CD14-positive monocyte (primary cell): ENCODE measurements around the gene AMOT. TPM values are rescaled to one million over a fixed set of nuclear protein-coding genes. Genes with fewer than 3 reads are reported as not detected.

Experiments
- DNase-seq, 3 donors: peaks; one replicate each; pipeline ENCODE4 v3.0.0-alpha.2; 2011 to 2022
- H2AFZ ChIP-seq: 2 replicates; pipeline ENCODE4 v1.6.0; 2012; ENCODE audit warnings: mild to moderate bottlenecking, low read depth, low read length, inconsistent platforms; ENCODE audit not compliant: insufficient read depth, poor library complexity, severe bottlenecking
- H3K27ac ChIP-seq, 2 donors: 1 replicate in 1 of 2; 2 replicates in 1 of 2; pipeline ENCODE4 v1.5.1; 2012 to 2013; ENCODE audit warnings: low read length in 2 of 2, control low read depth in 1 of 2, inconsistent platforms in 1 of 2, low read depth in 1 of 2, mild to moderate bottlenecking in 1 of 2
- H3K27me3 ChIP-seq, 2 donors: one replicate each; pipeline versions ENCODE4 v1.6.0 to v1.6.1; 2011 to 2013; ENCODE audit warnings: low read length in 2 of 2; ENCODE audit not compliant: control insufficient read depth in 2 of 2, insufficient read depth in 2 of 2
- H3K36me3 ChIP-seq, 2 donors: replicated peaks in 1 of 2; 1 replicate in 1 of 2; 2 replicates in 1 of 2; pipeline versions ENCODE4 v1.5.1 to v1.6.1; 2012 to 2013; ENCODE audit warnings: low read length in 2 of 2, control low read depth in 1 of 2, inconsistent platforms in 1 of 2, mild to moderate bottlenecking in 1 of 2; ENCODE audit not compliant: insufficient read depth in 2 of 2, control insufficient read depth in 1 of 2
- H3K4me1 ChIP-seq, 2 donors: 1 replicate in 1 of 2; 2 replicates in 1 of 2; pipeline versions ENCODE4 v1.5.1 to v1.6.1; 2012 to 2013; ENCODE audit warnings: low read length in 2 of 2, control low read depth in 1 of 2, inconsistent platforms in 1 of 2, mild to moderate bottlenecking in 1 of 2, moderate library complexity in 1 of 2; ENCODE audit not compliant: insufficient read depth in 2 of 2, control insufficient read depth in 1 of 2
- H3K4me2 ChIP-seq: replicated peaks from 2 replicates; pipeline ENCODE3; 2012; ENCODE audit warnings: low read length, moderate library complexity, mild to moderate bottlenecking; ENCODE audit not compliant: poor library complexity, severe bottlenecking; ENCODE audit errors: extremely low read depth
- H3K4me3 ChIP-seq, 3 experiments: fragments of 200-600 bp in 1 of 3; sonication (generic) in 1 of 3; replicated peaks in 1 of 3; 1 replicate in 2 of 3; 2 replicates in 1 of 3; pipeline ENCODE4 v1.5.1; 2011 to 2013; ENCODE audit warnings: low read length in 3 of 3, mild to moderate bottlenecking in 3 of 3, control low read depth in 2 of 3, low read depth in 2 of 3, inconsistent platforms in 1 of 3, moderate library complexity in 1 of 3
- H3K79me2 ChIP-seq: 2 replicates; pipeline ENCODE4 v1.6.0; 2012; ENCODE audit warnings: mild to moderate bottlenecking, control low read depth, inconsistent platforms, low read length, moderate library complexity; ENCODE audit not compliant: insufficient read depth
- H3K9ac ChIP-seq: 2 replicates; pipeline ENCODE4 v1.6.0; 2017; ENCODE audit warnings: low read length, mild to moderate bottlenecking; ENCODE audit not compliant: insufficient read depth, poor library complexity, severe bottlenecking
- H3K9me3 ChIP-seq, 2 donors: replicated peaks in 1 of 2; 1 replicate in 1 of 2; 2 replicates in 1 of 2; pipeline versions ENCODE4 v1.5.1 to v1.6.1; 2012 to 2013; ENCODE audit warnings: low read length in 2 of 2, control low read depth in 1 of 2; ENCODE audit not compliant: control insufficient read depth in 1 of 2, insufficient read depth in 1 of 2
- H4K20me1 ChIP-seq: 2 replicates; pipeline ENCODE4 v1.6.0; 2012; ENCODE audit warnings: mild to moderate bottlenecking, low read length, control low read depth, moderate library complexity; ENCODE audit not compliant: insufficient read depth
- H3K27ac Mint-ChIP-seq, 7 donors: one replicate each; pipeline ENCODE4 v1.8.0; 2020; ENCODE audit warnings: mild to moderate bottlenecking in 7 of 7, mixed read lengths in 7 of 7, moderate library complexity in 6 of 7, inconsistent platforms in 2 of 7
- H3K27me3 Mint-ChIP-seq, 3 donors: one replicate each; pipeline ENCODE4 v1.8.0; 2021 to 2022; ENCODE audit warnings: low read depth in 3 of 3, mild to moderate bottlenecking in 3 of 3, mixed read lengths in 3 of 3, moderate library complexity in 3 of 3, inconsistent platforms in 1 of 3
- H3K36me3 Mint-ChIP-seq, 2 donors: one replicate each; pipeline ENCODE4 v1.8.0; 2020; ENCODE audit warnings: mixed read lengths in 2 of 2, inconsistent platforms in 1 of 2, mild to moderate bottlenecking in 1 of 2
- H3K4me1 Mint-ChIP-seq: one replicate; pipeline ENCODE4 v1.8.0; 2020; ENCODE audit warnings: mild to moderate bottlenecking, mixed read lengths
- H3K4me3 Mint-ChIP-seq, 2 donors: one replicate each; pipeline ENCODE4 v1.8.0; 2020; ENCODE audit warnings: mild to moderate bottlenecking in 2 of 2, mixed read lengths in 2 of 2, moderate library complexity in 1 of 2
- H3K9me3 Mint-ChIP-seq, 7 donors: one replicate each; pipeline ENCODE4 v1.8.0; 2020 to 2022; ENCODE audit warnings: mixed read lengths in 7 of 7, mild to moderate bottlenecking in 6 of 7, moderate library complexity in 6 of 7, inconsistent platforms in 2 of 7
- CTCF ChIP-seq: fragments of 200-600 bp; IDR thresholded peaks from one replicate; pipeline ENCODE4 v1.8.0; 2022; ENCODE audit warnings: antibody characterized with exemption, mild to moderate bottlenecking
- WGBS: methylation state at CpG from one replicate; pipeline ENCODE4 v1.1.5; 2013; ENCODE audit warnings: missing lambda C conversion rate; ENCODE audit not compliant: insufficient coverage; 5-methylcytosine and 5-hydroxymethylcytosine counted together
- intact Hi-C, 2 donors: fragments of 100-400 bp; cut with micrococcal nuclease; formaldehyde crosslinking; loops; one replicate each; pipeline versions ENCODE4 v1.15.0 to v1.15.1; 2023
- polyA plus RNA-seq, 3 donors: library from polyadenylated mRNA; depleted of rRNA in 1 of 3; unstranded in 2 of 3; stranded (reverse) in 1 of 3; fragments of 300-500 nt in 2 of 3; fragments of >200 nt in 1 of 3; fragmentation: Illumina TruSeq in 2 of 3; gene quantifications; 1 replicate in 2 of 3; 2 replicates in 1 of 3; pipeline ENCODE4 v1.2.3, GENCODE V29; 2012 to 2021

AMOT gene
- polyA plus RNA-seq, 3 donors, result 0.04 to 0.11 TPM; not detected in 1

- Mint-ChIP-seq H3K4me3 (no peak overlapping the region), H3K9me3 (peaks cover 0 to 3% (median 0%) of the 10 kb centered on the region in 7 donors), H3K27me3 (peaks cover 0 to 3% (median 0%) of the 10 kb centered on the region in 3 donors), H3K36me3 (no peaks in the 10 kb centered on the region), H3K27ac (no peak overlapping the region), H3K4me1 (peaks cover 11% of the 10 kb centered on the region)
- Histone ChIP-seq H3K27me3 (no peaks in the 10 kb centered on the region), H3K79me2 (no peaks in the 10 kb centered on the region), H3K9ac (no peak overlapping the region), H3K4me3 (no peak overlapping the region), H3K4me1 (peaks cover 0 to 10% of the 10 kb centered on the region in 2 donors), H3K4me2 (peak overlapping the region; percentile 42), H3K9me3 (no peaks in the 10 kb centered on the region), H2AFZ (no peak overlapping the region), H3K27ac (no peak overlapping the region), H3K36me3 (no peaks in the 10 kb centered on the region), H4K20me1 (no peaks in the 10 kb centered on the region)
- no peak for TF ChIP-seq CTCF
- intact Hi-C loops, result no loop called here
- WGBS, result 20% methylated on average over 2 of the region's 7 CpGs
- peak in 2 of 3 donors; percentile 0 to 24 for DNase-seq
Measured at GRCh38 chrX:112761242-112762207, 79.1 kb downstream of the AMOT start.

- H3K36me3 Mint-ChIP-seq, result no peaks in the 10 kb centered on the region
- no CpG with 5 or more reads among the region's 2 CpGs for WGBS
- H3K36me3 ChIP-seq, result no peaks in the 10 kb centered on the region
- intact Hi-C loops, result no loop called here
- H3K4me2 ChIP-seq, result no peak overlapping the region
- H3K9me3 Mint-ChIP-seq, result peaks cover 0 to 3% (median 0%) of the 10 kb centered on the region in 7 donors
- H3K9me3 ChIP-seq, result no peaks in the 10 kb centered on the region
- no peak overlapping the region for H3K27ac Mint-ChIP-seq
- TF ChIP-seq CTCF, result no peak
- no peak overlapping the region for H3K4me3 ChIP-seq
- no peak overlapping the region for H3K9ac ChIP-seq
- no peaks in the 10 kb centered on the region for H4K20me1 ChIP-seq
- no peak overlapping the region for H2AFZ ChIP-seq
- H3K4me1 ChIP-seq, result peaks cover 0 to 10% of the 10 kb centered on the region in 2 donors
- peaks cover 0 to 3% (median 0%) of the 10 kb centered on the region in 3 donors for H3K27me3 Mint-ChIP-seq
- H3K4me1 Mint-ChIP-seq, result peaks cover 11% of the 10 kb centered on the region
- DNase-seq, result no peak
- H3K79me2 ChIP-seq, result no peaks in the 10 kb centered on the region
- no peak overlapping the region for H3K27ac ChIP-seq
- H3K4me3 Mint-ChIP-seq, result no peak overlapping the region
- no peaks in the 10 kb centered on the region for H3K27me3 ChIP-seq
Measured at GRCh38 chrX:112760697-112761096, 79.9 kb downstream of the AMOT start.
